ENCODE results near the gene HLX. TPM values are rescaled to one million over a fixed set of nuclear protein-coding genes. Genes with fewer than 3 reads are reported as not detected.

Gene HLX
- total RNA-seq, 1 donor from 2014 or later, result 3.2 TPM

DNA sequence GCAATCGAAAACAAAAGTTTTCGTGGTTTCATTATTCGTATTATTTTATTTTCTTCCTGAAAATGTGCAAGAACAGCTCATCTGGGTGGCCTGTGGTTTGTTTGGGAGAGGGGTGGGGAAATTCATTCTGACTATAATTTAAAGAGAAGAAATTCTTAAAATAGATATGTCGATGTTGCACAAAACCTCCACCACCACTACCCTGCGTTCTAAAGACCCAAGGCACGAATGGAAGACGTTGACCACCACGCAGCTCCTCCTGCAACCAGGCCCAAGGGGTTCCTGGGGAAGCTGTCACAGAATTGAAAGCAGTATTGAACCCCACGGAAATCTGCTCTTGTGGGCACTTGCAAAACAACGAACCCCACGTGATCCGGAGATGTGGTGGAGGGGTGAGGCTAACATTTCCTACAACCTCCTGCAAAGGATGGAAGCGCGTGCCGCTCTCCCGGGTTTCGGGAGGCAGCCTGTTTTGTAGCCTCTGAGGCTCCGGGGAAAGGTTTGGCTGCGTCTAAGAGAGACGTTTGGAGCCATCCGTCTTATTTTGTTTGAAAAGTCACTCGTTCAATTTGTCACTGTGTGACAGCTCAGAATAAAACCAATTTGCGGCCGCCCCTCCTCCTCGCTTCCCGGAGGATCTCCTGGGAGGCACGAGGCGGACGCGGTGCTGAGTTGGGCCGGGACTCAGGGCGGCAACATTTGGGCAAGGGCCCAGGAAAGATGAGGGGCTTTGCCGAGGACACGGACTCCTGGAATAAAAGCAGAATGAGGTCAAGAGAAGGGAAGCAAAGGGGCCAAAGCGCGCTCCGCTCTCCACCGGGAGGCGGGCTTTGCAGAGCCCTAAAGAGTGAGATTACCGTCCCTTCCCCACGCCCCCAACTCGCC is 810 bp upstream of the HLX start:
- CTCF ChIA-PET, result interaction anchor here (0.7 to 8.3 kb wide), 7 partner anchors 13 to 864 kb away, joined by 3 to 175 read pairs (median 4); partner anchors contain the start of gene DUSP10
- peak overlapping the region; percentile 93 for H3K27ac Mint-ChIP-seq
- H3K9me3 Mint-ChIP-seq, result no peaks in the 10 kb centered on the region
- intact Hi-C loops (cut with micrococcal nuclease), result loop anchor here (1.0 to 5.0 kb wide), 10 partner anchors 168 to 1834 kb away; partner anchors contain the start of genes AIDA, BROX and DUSP10
- H3K4me3 Mint-ChIP-seq, result peak overlapping the region; percentile 94
- no peak for TF ChIP-seq CTCF (IDR thresholded peaks at IDR 0.05)
- DNase-seq, result no peak
- POLR2A ChIA-PET, result interaction anchor here (0.6 to 4.2 kb wide), 30 partner anchors 30 to 1920 kb away, joined by 3 to 66 read pairs (median 3); partner anchors contain the start of gene DUSP10
- ATAC-seq (ENCODE audit: low read depth), result peak; percentile 0
- peaks cover 14% of the 10 kb centered on the region for H3K36me3 Mint-ChIP-seq (ENCODE audit: low read depth)
- H3K27me3 Mint-ChIP-seq, result peaks cover 2% of the 10 kb centered on the region
- peaks cover 50% of the 10 kb centered on the region for H3K4me1 Mint-ChIP-seq

- ChIA-PET CTCF (interaction anchor here (0.7 to 8.3 kb wide), 6 partner anchors 11 to 556 kb away, joined by 4 to 175 read pairs (median 4); no protein-coding TSS in a partner anchor), POLR2A (interaction anchor here (0.6 to 4.2 kb wide), 23 partner anchors 12 to 1918 kb away, joined by 3 to 66 read pairs (median 3); partner anchors contain the start of gene DUSP10)
- H3K4me1 Mint-ChIP-seq, result peaks cover 50% of the 10 kb centered on the region
- H3K27me3 Mint-ChIP-seq, result peaks cover 2% of the 10 kb centered on the region
- TF ChIP-seq CTCF (IDR thresholded peaks at IDR 0.05), result no peak
- DNase-seq (peak; percentile 54), ATAC-seq (ENCODE audit: low read depth) (peak; percentile 37)
- no peaks in the 10 kb centered on the region for H3K9me3 Mint-ChIP-seq
- intact Hi-C loops (cut with micrococcal nuclease), result loop anchor here (1.0 to 10.0 kb wide), 9 partner anchors 167 to 1833 kb away; partner anchors contain the start of genes AIDA, BROX, DUSP10 and LYPLAL1
- peak overlapping the region; percentile 94 for H3K4me3 Mint-ChIP-seq
- peaks cover 25% of the 10 kb centered on the region for H3K36me3 Mint-ChIP-seq (ENCODE audit: low read depth)
- peak overlapping the region; percentile 93 for H3K27ac Mint-ChIP-seq
These were observed 492 bp downstream of the HLX start for GRCh38 chr1:220879509-220880361.

DNA sequence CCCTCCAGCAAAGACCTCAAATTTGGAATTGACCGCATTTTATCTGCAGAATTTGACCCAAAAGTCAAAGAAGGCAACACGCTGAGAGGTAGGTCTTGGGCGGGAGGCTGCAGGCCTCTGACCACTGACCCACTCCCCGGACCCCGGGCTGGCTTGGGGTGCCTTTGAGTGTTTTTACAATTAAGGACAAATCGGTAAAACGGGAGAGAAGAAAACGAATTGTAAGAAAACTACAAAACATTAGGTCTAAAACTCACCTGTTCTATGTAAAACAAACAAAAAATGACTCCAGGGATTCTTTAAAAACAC is 1.1 kb downstream of the HLX start:
- ChIA-PET POLR2A (no interaction called here), CTCF (no interaction called here)
- peak overlapping the region; percentile 94 for H3K4me3 Mint-ChIP-seq
- DNase-seq (no peak), ATAC-seq (ENCODE audit: low read depth) (no peak)
- intact Hi-C loops (cut with micrococcal nuclease), result loop anchor here (10.0 kb wide), 1 partner anchor 1706 kb away; the partner anchor contains the start of gene LYPLAL1
- peak overlapping the region; percentile 62 for H3K27ac Mint-ChIP-seq
- TF ChIP-seq CTCF (IDR thresholded peaks at IDR 0.05), result no peak
- H3K9me3 Mint-ChIP-seq, result no peaks in the 10 kb centered on the region
- H3K36me3 Mint-ChIP-seq (ENCODE audit: low read depth), result peaks cover 29% of the 10 kb centered on the region
- peaks cover 50% of the 10 kb centered on the region for H3K4me1 Mint-ChIP-seq
- H3K27me3 Mint-ChIP-seq, result peaks cover 2% of the 10 kb centered on the region

DNA sequence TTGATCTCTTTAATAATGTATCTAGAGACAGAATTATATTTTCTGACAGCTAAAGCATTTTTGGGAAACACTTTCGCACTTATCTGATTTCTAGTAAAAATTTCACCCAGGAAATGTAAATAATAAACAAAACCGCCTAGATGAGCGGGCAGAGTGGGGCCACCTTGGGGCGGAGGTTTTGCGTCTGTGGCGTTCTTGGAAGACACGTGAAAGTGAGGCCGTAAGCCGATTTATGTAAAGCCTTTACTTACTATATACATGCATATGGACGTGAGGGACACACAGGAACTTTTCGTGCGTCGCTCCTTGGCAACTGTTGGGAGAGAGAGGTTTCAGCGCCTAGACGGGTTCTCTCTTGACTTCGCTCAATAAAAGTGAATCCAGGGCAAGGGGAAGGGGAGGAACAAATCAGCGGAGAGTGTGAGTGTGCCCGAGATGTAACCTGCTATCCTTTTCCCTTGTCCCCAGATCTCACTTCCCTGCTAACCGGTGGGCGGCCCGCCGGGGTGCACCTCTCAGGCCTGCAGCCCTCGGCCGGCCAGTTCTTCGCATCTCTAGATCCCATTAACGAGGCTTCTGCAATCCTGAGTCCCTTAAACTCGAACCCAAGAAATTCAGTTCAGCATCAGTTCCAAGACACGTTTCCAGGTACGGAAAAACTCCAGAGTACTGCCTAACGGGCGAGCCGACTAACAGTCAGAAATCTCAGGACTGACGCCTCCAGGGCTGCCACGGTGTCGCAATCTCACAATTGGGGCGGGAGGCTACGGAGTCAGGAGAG is 1.7 kb downstream of the HLX start:
- H3K27me3 Mint-ChIP-seq, result peaks cover 3% of the 10 kb centered on the region
- CTCF ChIA-PET, result no interaction called here
- TF ChIP-seq CTCF (IDR thresholded peaks at IDR 0.05), result no peak
- no peaks in the 10 kb centered on the region for H3K9me3 Mint-ChIP-seq
- intact Hi-C loops (cut with micrococcal nuclease), result loop anchor here (10.0 kb wide), 1 partner anchor 1706 kb away; the partner anchor contains the start of gene LYPLAL1
- H3K36me3 Mint-ChIP-seq (ENCODE audit: low read depth), result peaks cover 31% of the 10 kb centered on the region
- H3K27ac Mint-ChIP-seq, result peak overlapping the region; percentile 62
- H3K4me3 Mint-ChIP-seq, result peak overlapping the region; percentile 94
- H3K4me1 Mint-ChIP-seq, result peaks cover 50% of the 10 kb centered on the region
- POLR2A ChIA-PET, result interaction anchor here (0.6 to 0.9 kb wide), 5 partner anchors 96 to 217 kb away, joined by 3 to 6 read pairs (median 3); no protein-coding TSS in a partner anchor
- ATAC-seq (ENCODE audit: low read depth) (no peak), DNase-seq (no peak)
